ENCODE measurements around the gene SIPA1L3. TPM values are rescaled to one million over a fixed set of nuclear protein-coding genes. Genes with fewer than 3 reads are reported as not detected.

Gene SIPA1L3
- total and polyA plus RNA-seq, 2 experiments from 2014 or later, result 15.7 to 54.1 TPM

- TF ChIP-seq, protein P1, sequence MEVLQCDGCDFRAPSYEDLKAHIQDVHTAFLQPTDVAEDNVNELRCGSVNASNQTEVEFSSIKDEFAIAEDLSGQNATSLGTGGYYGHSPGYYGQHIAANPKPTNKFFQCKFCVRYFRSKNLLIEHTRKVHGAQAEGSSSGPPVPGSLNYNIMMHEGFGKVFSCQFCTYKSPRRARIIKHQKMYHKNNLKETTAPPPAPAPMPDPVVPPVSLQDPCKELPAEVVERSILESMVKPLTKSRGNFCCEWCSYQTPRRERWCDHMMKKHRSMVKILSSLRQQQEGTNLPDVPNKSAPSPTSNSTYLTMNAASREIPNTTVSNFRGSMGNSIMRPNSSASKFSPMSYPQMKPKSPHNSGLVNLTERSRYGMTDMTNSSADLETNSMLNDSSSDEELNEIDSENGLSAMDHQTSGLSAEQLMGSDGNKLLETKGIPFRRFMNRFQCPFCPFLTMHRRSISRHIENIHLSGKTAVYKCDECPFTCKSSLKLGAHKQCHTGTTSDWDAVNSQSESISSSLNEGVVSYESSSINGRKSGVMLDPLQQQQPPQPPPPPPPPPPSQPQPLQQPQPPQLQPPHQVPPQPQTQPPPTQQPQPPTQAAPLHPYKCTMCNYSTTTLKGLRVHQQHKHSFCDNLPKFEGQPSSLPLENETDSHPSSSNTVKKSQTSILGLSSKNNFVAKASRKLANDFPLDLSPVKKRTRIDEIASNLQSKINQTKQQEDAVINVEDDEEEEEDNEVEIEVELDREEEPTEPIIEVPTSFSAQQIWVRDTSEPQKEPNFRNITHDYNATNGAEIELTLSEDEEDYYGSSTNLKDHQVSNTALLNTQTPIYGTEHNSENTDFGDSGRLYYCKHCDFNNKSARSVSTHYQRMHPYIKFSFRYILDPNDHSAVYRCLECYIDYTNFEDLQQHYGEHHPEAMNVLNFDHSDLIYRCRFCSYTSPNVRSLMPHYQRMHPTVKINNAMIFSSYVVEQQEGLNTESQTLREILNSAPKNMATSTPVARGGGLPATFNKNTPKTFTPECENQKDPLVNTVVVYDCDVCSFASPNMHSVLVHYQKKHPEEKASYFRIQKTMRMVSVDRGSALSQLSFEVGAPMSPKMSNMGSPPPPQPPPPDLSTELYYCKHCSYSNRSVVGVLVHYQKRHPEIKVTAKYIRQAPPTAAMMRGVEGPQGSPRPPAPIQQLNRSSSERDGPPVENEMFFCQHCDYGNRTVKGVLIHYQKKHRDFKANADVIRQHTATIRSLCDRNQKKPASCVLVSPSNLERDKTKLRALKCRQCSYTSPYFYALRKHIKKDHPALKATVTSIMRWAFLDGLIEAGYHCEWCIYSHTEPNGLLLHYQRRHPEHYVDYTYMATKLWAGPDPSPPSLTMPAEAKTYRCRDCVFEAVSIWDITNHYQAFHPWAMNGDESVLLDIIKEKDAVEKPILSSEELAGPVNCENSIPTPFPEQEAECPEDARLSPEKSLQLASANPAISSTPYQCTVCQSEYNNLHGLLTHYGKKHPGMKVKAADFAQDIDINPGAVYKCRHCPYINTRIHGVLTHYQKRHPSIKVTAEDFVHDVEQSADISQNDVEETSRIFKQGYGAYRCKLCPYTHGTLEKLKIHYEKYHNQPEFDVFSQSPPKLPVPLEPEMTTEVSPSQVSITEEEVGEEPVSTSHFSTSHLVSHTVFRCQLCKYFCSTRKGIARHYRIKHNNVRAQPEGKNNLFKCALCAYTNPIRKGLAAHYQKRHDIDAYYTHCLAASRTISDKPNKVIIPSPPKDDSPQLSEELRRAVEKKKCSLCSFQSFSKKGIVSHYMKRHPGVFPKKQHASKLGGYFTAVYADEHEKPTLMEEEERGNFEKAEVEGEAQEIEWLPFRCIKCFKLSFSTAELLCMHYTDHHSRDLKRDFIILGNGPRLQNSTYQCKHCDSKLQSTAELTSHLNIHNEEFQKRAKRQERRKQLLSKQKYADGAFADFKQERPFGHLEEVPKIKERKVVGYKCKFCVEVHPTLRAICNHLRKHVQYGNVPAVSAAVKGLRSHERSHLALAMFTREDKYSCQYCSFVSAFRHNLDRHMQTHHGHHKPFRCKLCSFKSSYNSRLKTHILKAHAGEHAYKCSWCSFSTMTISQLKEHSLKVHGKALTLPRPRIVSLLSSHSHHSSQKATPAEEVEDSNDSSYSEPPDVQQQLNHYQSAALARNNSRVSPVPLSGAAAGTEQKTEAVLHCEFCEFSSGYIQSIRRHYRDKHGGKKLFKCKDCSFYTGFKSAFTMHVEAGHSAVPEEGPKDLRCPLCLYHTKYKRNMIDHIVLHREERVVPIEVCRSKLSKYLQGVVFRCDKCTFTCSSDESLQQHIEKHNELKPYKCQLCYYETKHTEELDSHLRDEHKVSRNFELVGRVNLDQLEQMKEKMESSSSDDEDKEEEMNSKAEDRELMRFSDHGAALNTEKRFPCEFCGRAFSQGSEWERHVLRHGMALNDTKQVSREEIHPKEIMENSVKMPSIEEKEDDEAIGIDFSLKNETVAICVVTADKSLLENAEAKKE (CRISPR knock-in tag; IDR thresholded peaks at IDR 0.05), result no peak
- no peak for TF ChIP-seq REST (IDR thresholded peaks at IDR 0.05; ENCODE audit: unreplicated experiment)
- TF ChIP-seq, protein P2, sequence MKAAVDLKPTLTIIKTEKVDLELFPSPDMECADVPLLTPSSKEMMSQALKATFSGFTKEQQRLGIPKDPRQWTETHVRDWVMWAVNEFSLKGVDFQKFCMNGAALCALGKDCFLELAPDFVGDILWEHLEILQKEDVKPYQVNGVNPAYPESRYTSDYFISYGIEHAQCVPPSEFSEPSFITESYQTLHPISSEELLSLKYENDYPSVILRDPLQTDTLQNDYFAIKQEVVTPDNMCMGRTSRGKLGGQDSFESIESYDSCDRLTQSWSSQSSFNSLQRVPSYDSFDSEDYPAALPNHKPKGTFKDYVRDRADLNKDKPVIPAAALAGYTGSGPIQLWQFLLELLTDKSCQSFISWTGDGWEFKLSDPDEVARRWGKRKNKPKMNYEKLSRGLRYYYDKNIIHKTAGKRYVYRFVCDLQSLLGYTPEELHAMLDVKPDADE (IDR thresholded peaks at IDR 0.05), result no peak
- TF ChIP-seq NANOG (IDR thresholded peaks at IDR 0.05; ENCODE audit: borderline replicate concordance), result no peak
- TF ChIP-seq POLR2AphosphoS5 (IDR thresholded peaks at IDR 0.05; ENCODE audit: low read depth), result no peak
- TF ChIP-seq ZNF114 (CRISPR knock-in tag; IDR thresholded peaks at IDR 0.05), result no peak
- TF ChIP-seq EZH2phosphoT487 (IDR thresholded peaks at IDR 0.05; ENCODE audit: unreplicated experiment), result no peak
- no peak for TF ChIP-seq ZNF331 (CRISPR knock-in tag; IDR thresholded peaks at IDR 0.05; ENCODE audit: low read depth)
Measured at GRCh38 chr19:38045554-38046253, 138.7 kb downstream of the SIPA1L3 start (continued).

Measured in GM23338 (cell line).